ENCODE data around the gene AMDHD2. TPM values are rescaled to one million over a fixed set of nuclear protein-coding genes. Genes with fewer than 3 reads are reported as not detected.

Gene AMDHD2
- total and polyA plus RNA-seq, 2 of the 8 experiments (the other 6 are each of a cell fraction or from before 2014, with no cell fraction given) = 43.0 to 54.6 TPM

DNA sequence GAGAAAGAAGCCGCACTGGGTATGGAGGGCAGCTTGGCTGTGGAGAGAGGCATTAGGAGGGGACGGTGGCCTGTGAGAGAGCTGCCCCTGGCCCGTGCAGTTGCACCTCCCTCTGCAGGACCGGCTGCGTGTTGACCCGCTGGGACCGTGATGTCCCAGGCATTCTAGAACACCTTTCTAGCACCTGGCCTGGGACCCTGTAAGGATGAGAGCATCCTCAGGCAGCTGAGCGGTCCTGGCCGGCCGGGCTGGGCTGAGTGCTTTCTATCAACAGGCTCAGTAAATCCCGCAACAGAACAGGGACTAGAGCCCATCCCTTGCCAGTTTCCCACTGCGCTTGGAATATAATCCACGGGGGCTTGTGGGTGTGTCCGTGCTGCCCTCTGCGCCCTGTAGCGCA, 30.6 kb upstream of the AMDHD2 start (continued):
- TF ChIP-seq, protein P1, sequence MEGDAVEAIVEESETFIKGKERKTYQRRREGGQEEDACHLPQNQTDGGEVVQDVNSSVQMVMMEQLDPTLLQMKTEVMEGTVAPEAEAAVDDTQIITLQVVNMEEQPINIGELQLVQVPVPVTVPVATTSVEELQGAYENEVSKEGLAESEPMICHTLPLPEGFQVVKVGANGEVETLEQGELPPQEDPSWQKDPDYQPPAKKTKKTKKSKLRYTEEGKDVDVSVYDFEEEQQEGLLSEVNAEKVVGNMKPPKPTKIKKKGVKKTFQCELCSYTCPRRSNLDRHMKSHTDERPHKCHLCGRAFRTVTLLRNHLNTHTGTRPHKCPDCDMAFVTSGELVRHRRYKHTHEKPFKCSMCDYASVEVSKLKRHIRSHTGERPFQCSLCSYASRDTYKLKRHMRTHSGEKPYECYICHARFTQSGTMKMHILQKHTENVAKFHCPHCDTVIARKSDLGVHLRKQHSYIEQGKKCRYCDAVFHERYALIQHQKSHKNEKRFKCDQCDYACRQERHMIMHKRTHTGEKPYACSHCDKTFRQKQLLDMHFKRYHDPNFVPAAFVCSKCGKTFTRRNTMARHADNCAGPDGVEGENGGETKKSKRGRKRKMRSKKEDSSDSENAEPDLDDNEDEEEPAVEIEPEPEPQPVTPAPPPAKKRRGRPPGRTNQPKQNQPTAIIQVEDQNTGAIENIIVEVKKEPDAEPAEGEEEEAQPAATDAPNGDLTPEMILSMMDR (IDR thresholded peaks at IDR 0.05; ENCODE audit: control extremely low read depth in 1 of 3, insufficient read depth in 1 of 3, low read depth in 1 of 3, low read length in 3 of 3) = no peak

Data from H1 (cell line).